Stimulated activated CD4-positive, alpha-beta T cell treated with anti-CD3 and anti-CD28 coated beads, Interleukin-12 subunit alpha, Interleukin-12 subunit beta, amount 100 ng/mL, for 24 hours (primary cell): ENCODE measurements around the gene OGT.
"Not testable (repeated sequence)": the region's sequence is repeated elsewhere in the genome, so short reads cannot be mapped to it uniquely, and the experiment has no call there.

Experiments used
- DNase-seq, 2 experiments: peaks; one replicate each; pipeline ENCODE4 v3.0.0-alpha.2; 2020; ENCODE audit warnings: low read depth in 2 of 2

The OGT gene

DNA sequence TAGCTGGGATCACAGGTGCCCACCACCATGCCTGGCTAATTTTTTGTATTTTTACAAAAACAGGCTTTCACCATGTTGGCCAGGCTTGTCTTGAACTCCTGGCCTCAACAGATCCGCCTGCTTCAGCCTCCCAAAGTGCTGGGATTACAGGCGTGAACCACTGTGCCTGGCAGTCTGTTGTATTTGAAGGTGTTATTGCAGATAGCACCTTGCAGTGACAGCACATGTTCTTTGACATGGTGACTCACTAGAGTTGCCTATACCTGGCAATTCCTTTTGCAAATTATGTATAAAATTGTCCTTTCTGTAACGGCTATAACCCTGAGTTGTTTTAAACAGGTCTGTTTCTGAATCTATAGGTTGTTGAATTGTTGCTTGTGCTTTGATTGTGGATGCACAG, 7.9 kb downstream of the OGT start:
- DNase-seq: no peak

- DNase-seq: no peak
These were observed 8.5 kb downstream of the OGT start for GRCh38 chrX:71541210-71542022.

GRCh38 chrX:71542411-71542810, 9.5 kb downstream of the OGT start:
- no peak for DNase-seq

DNA sequence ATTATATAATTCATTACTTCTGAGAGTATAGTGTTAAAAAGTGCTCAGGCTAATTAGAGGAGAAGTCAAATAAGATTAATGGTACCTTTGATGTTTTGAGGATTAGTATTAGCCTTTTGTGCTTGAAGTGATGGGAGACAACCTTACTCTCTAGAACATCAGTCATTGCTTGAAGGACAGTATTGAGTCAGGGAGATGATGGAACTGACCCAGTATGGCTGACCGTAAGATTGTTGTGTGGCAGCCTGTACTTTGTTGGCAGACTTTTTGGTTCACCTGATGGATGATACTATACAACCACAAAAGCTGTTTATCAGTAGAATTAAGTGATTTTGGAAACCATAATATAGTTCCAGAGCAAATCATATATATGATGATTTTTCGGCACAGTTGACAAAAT, 9.9 kb downstream of the OGT start:
- DNase-seq: no peak

GRCh38 chrX:71543316-71543715, 10.4 kb downstream of the OGT start:
- DNase-seq: no peak

GRCh38 chrX:71545364-71545763, 12.5 kb downstream of the OGT start:
- no peak for DNase-seq

- no peak for DNase-seq
These were observed 14.0 kb downstream of the OGT start for GRCh38 chrX:71546879-71547278.

DNA sequence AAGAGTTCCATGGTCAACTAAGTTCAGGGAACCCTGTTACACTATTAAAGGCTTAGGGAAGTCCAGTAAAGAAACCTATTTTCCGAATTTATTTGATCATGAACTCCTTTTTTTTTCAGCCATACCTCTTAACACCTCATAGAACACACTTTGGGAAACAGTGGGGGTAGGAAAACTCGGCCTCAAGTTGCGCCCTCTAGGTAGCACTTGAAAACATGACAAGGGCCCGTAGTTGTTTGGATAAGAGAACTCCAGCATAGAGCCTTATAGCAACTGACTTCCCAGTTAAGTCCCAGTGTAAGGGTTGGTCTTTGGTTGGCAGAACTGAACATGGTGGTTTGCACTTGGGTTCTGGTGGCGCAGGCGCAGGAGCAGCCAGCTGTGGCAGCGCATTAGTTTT, 14.4 kb downstream of the OGT start:
- DNase-seq: no peak

DNA sequence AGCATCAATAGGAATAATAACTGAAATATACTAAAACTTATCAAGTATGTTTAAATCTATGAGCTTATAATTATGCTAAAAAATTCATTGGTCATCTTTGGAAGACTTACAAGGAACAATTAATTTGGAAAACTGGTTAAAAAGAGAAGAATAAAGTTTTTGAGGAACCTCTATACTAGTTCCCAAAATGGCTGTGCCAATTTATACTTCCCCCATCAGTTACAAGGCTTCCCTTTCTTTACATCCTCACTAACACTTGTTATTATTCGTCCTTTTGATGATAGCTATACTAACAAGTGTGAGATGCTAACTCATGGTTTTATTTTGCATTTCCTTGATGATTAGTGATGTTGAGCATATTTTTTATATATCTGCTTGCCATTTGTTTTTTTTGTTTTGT, 17.1 kb downstream of the OGT start:
- DNase-seq: no peak

GRCh38 chrX:71550578-71550977, 17.7 kb downstream of the OGT start:
- DNase-seq: no peak

- DNase-seq: no peak
These were observed 23.1 kb downstream of the OGT start for GRCh38 chrX:71556036-71556435.

- DNase-seq: no peak
These were observed 26.0 kb downstream of the OGT start for GRCh38 chrX:71558920-71559319.

- DNase-seq: not testable (repeated sequence)
These were observed 26.9 kb downstream of the OGT start for GRCh38 chrX:71559773-71560172.

DNA sequence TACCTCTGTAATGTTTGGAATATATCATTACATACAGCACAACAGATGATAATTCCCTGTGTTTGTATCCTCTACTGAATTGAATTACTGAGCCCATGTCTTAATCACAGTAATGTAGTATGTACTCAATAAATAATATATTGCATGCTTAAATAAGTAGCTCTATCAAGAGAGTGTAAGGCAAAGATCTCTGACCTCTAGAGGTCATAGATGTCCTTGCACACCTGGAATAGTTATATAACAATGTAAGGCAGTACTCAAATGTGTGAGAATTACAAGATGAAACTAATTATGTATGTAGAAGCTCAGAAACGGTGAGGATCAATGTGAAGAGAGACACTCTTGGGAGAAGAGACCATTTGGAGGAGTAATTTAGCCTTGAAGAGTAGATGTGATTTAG, 31.0 kb downstream of the OGT start:
- DNase-seq: no peak

GRCh38 chrX:71565474-71566041, 32.7 kb downstream of the OGT start:
- no peak for DNase-seq

DNA sequence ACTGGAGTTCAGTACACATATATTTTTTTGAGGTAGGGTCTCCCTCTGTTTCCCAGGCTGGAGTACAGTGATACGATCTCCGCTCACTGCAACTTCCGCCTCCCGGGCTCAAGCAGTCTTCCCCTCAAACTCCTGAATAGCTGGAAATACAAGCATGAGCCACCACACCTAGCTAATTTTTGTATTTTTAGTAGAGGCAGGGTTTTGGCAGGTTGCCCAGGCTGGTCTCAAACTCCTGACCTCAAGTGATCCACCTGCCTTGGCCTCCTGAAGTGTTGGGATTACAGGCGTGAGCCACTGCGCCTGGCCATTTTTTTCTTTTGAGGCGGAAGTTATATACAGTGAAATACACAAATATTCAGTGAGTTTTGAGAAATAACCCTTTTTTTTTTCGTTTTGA, 38.5 kb downstream of the OGT start:
- DNase-seq: not testable (repeated sequence)

- DNase-seq: no peak
These were observed 40.7 kb downstream of the OGT start for GRCh38 chrX:71573590-71573989.

DNA sequence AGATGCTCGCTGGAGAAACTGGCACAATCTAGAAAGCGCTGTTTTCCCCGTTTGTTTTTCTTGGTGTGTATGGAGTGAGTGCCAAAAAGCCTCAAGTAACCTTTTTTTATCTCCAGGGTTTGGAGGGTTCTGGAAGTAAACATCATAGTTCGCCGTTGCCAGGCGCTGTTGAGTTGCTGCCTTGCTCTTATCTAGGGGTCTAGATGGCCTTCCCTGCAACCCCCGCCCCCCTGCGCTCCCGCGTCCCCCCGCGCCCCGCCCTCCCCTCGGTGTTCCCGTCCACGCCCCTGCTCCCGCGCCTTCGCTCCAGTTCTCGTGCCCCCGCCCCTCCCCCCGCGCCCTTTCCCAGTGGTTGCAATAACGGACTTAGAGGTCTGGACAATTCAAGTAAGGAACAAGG, 44.8 kb downstream of the OGT start:
- no peak for DNase-seq

GRCh38 chrX:71578253-71579135, 45.6 kb downstream of the OGT start, which contains the start of gene GCNA:
TSS of gene GCNA (plus strand) at chrX:71578437. CDS start at chrX:71580822, 2,385 bp downstream.
- DNase-seq: no peak

DNA sequence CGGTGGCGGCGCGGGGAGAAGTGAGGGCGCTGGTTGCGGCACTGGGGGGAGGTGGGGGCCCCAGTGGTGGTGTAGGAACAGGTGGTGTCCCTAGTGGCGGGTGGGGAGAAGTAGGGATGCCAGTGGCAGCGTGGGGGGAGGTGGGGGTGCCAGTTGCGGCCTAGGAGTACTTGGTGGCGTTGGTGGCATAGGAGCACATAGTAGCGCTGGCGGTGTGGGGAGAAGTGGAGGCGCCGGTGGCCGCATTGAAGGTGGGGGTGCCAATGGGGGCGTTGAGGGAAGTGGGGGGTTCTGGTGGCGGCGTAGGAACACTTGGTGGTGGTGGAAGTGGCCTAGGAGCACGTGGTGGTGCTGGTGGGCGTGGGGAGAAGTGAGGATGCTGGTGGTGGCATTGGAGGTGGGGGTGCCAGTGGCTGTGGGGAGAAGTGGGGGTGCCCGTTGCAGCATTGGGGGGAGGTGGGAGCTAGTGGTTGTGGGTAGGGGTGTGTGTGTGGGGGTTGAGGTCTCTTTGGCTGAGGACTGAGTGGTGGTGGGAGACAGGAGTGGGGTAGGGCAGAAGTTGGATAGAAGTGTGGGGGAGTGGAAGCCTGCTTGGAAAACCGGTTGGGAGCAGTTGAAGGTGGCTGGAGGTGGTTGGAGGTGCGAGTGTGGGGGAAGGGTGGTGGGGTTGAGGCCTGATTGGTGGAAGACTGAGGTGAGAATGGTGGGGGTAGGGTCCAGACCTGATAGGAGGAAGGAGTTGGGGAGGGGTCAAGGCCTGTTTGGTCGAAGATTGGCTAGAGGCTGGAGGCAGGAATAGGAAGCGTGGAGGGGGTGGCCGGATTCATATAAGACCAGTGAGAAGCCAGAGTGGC, 46.5 kb downstream of the OGT start:
- DNase-seq: no peak

GRCh38 chrX:71579990-71580380, 47.1 kb downstream of the OGT start:
- DNase-seq: no peak

DNA sequence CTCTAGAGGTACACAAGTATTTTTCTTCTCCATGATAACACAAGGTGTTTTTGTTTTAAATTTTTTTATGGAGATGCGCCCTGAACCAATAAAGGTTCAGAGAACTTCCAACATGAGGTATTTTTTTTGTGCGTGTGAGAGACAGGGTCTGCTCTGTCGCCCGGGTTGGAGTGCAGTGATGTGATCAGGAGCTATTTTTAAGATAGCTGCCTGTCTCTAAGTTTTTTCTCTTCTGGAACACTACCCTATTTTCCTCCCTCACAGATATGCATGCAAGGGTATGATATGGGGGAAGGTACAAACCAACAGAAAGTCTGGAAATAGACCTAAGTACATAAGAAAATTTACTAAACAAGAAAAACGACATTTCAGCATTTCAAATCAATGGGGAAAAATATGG, 48.3 kb downstream of the OGT start:
- DNase-seq: no peak
